GM18909 (cell line): Measurements from ENCODE around the gene RASL11A.
"Not testable (repeated sequence)": the region's sequence is repeated elsewhere in the genome, so short reads cannot be mapped to it uniquely, and the experiment has no call there.

Experiments used
- ATAC-seq: cut with Tn5 transposase; IDR thresholded peaks from one replicate; pipeline ENCODE4 v1.9.1; 2021; ENCODE audit warnings: mild to moderate bottlenecking; ENCODE audit not compliant: unreplicated experiment, poor library complexity

The RASL11A gene

DNA sequence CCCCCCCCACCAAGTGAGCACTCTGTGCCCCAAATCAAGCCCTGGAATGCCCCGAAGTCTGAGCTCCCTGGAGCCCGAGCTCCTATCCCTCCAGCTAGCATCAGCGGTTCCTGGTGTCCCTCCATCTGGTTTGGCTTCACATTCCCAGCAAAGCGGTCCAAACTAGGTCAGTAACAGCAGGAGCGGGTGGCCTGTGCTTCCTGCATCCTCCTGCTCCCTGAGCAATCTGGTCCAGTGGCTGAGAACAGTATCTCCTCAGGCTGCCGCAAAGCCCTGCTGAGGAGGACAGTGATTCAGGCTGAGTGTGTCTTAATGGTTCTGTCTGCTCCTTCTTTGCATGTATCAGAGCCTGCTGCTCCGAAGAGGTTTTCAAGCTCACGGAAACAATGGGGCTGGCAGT, 25.9 kb downstream of the RASL11A start:
- no peak for ATAC-seq

DNA sequence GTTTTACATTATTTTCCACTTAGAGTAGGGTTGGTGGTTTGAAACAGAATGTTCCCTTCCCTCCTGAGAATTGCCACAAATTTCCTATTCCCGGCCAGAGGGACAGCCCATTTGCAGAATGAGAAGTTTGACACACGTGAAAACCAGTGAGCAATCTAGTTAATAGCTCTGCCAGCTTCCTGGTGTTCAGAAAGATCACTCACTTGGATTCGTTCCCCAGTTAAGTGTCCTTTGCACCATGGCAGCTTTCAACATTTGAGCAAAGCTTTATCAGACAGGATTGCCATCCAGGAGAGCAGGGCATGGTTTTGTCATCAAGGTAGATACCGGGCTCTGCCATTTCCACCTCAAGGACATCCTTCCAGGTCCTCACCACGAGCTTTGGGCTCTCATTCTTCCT, 28.2 kb downstream of the RASL11A start:
- no peak for ATAC-seq

DNA sequence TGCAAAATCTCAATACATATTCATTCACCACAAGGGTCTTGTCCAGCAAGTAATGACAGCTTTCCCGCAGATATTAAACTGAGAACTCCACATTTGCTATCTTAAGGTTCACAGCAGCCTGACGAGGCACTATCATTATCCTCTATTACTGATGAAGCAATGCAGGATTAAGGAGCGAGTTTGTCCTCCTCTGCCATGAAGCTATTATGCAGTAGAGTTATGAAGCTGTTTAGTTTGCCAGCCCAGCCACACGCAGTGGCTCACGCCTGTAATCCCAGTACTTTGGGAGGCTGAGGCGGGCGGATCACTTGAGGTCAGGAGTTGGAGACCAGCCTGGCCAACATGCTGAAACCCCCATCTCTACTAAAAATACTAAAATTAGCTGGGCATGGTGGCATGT, 29.8 kb downstream of the RASL11A start:
- ATAC-seq, result not testable (repeated sequence)

DNA sequence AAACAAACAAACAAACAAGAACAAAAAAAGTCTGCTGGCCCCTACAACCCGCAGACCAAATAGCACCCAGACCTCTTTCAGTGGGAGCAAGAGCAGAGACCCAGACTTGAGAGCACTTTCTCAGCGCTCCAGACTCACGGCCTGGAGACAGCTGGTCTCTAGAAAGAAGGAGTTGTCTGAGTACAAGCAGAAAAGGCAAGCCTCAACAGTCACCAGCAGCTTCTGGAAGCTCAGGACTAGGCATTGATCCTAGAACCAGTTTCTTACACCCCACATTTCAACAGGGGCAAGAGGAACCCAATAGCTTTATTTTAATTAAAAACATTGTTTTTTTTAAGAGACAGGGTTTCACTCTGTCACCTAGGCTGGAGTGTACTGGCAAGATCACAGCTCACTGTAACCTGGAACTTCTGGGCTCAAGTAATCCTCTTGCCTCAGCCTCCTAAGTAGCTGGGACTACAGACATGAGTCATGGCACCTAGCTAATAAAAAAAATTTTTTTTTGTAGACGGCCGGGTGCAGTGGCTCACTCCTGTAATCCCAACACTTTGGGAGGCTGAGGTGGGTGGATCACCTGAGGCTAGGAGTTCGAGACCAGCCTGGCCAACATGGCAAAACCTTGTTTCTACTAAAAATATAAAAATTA, 30.4 kb downstream of the RASL11A start:
- ATAC-seq, result no peak

DNA sequence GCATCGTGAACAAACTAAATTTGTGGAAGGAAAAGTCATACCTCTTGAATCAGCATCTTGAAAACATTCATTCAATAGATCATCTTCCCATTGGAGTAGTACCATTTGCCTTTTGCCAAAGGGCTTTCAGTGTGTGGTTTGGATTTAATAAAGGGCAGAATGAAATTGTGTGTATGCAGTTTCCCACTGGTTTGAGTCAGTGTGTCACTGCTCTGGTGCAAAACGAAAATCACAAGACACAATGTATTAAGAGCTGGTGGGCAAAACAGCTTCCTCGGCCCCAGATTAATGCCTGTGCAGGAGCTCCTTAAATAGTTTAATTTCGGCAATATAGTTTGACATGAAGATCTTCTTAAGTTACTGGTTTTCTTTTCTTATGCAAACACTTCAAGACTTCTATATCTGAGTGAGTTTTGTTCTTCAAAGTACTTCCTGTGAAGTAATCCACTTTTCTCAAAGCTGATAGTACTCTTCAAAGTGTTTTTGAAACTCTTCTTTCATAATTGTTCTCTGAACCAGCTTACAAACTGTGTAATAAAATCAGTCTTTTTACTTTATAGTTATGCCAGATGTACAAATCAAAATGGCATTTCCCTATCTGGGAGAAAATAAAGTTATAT, 32.1 kb downstream of the RASL11A start:
- no peak for ATAC-seq

DNA sequence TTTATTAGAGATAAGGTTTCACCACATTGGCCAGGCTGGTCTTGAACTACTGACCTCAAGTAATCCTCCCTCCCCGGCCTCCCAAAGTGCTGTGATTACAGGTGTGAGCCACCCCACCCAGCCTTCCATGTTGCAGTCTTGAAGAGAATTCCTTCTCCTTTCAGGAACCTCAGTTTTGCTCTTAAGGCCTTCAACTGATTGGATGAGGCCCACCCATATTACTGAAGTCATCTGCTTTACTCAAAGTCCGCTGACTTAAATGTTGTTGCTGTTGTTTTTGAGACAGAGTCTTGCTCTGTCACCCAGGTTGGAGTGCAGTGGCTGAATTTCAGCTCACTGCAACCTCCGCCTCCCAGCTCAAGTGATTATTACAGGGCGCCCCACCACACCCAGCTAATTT, 33.5 kb downstream of the RASL11A start:
- ATAC-seq, result no peak

DNA sequence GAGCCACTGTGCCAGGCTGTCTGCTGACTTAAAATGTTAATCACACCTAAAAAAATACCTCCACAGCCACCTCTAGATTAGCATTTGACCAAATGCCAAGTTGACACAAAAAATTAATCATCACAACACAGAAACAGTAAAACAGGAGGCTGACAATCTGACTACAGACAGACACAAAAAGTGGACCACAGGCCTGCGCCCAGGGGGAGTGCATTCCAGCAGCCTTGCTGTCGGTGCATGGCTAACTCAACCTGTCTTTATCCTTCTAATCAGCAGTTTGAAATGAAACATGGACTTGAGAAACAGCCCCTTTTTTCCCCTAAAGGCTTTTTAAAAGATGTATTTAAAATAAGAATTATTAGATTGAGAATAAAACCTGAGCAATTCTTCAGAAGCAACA, 34.0 kb downstream of the RASL11A start:
- no peak for ATAC-seq

DNA sequence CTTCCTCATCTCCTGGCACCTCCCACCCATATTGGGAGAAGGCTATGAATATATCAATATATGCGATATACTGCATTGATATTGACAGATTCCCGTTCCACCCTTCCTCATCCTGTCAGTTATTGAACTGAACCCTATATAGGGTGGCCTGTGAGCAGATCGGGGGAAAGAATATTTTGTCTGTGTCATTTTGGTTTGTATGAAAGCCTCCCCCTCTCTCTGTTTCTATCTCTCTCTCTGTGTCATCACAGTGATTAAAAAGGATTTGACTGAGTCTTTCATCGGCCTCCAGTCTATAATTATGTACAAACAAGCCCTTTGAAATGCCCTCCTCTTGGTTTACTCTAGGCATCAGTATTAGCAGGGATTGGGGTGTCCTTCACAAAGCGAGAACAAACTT, 35.7 kb downstream of the RASL11A start:
- ATAC-seq, result no peak

DNA sequence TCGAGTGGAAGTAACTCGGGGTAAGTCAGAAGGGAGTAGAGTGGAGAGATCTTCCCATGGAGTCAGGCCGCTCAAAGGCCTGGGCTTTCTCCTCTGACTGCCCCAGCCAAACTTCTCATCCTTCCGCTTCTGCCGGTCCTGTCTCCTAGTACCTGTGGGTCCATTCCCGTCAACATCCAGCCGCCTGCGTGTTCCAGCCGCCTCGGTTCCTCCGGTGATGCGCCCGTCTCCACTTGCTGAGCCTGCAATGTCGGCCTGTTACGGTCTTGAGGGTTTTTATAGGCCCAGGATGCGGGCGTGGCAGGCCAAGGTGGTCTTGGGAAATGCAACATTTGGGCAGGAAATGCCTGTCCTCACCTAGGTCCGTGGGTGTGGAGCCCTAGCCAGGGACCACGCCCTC, 38.3 kb downstream of the RASL11A start:
- ATAC-seq, result no peak

DNA sequence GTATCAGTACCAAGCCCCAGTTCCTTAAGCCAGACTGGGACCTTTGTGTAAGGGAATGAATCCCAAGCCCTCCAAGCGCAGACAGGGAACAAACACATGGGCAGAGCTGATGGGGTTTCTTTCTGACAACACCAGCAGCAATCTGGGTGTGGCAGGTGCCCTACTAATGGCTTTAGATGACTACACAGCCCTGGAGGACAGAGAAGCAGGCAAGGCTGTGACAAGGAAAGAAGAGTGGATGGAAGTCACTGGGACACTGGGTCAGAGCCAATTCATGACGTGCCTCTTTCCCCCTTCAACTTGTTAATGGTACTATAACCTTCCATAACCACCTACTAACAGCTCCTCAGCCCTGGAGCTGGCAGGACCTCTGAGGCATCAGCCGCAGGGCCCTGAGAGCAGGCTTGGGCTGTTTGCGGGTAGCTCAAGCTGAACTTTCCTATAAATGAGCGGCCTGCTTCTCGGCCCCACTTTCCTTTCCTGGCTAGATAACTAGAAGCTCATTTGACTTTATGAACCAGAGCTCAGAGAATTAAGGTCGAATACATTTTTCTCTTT, 38.9 kb downstream of the RASL11A start:
- no peak for ATAC-seq

DNA sequence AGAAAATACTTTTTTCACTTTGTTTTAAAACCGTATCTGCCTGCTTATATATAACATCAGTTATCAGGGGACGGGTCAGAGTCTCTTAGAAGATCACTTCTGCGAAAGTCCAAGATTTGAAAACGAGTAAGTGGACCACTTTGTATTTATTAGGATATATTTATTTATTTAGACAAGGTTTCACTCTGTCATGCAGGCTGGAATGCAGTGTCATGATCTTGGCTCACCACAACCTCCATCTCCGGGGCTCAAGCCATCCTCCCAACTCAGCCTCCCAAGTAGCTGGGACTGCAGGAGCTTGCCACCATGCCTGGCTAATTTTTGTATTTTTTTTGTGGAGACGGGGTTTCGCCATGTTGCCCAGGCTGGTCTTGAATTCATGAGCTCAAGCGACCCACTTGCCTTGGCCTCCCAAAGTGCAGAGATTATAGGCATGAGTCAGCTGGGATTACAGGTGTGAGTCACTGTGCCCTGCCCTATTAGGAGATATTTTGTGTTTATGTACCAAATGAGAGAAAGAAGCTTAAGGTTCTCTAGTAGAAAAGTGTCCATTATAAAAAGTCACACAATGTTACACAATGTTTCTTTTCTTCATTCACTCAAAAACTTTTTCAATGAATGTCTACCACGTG, 39.5 kb downstream of the RASL11A start:
- ATAC-seq, result no peak

DNA sequence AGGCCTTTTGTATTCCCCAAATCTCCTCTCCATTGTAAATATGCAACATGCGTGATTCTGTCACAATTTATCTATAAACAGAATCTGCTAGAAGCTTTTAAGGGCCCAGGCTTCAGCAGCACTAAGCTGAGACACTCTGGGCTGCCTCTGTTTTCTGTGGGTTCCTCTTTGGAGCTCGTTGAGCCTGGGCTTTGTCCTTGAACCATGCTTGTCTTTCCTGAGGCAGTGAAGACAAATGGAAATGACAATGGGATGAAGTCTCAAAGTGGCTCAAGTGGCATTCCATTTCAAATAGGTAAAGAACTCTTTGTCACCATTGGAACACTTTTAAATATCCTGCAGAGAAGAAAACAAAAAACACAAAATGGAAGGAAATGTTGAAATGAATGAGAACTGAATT, 40.3 kb downstream of the RASL11A start:
- no peak for ATAC-seq

DNA sequence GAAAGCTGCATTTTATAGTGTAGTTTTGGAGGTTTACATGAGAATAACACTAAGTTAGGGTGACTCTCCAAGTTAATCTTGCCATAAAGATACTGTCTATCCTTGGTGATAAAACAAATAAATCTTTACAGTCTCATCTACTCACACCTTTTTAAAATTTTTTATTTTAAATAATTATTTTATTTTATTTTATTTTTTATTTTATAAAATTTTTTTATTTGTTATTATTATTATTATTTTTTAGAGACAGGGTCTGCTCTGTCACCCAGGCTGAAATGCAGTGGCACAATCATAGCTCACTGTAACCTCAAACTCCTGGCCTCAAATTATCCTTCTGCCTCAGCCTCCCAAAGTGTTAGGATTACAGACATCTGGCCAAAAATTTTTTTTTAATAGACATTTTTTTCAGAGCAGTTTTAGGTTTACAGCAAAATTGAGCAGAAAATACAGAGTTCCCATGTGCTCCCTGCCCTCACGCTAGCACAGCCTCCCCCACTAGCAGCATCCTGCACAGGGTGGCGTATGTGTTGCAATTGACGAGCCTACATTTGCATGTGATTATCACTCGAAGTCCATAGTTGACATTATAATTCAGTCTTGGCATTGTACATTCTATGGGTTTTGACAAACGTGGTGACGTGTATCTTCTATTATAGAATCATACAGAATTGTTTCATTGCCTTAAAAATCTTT, 41.0 kb downstream of the RASL11A start:
- ATAC-seq, result no peak

DNA sequence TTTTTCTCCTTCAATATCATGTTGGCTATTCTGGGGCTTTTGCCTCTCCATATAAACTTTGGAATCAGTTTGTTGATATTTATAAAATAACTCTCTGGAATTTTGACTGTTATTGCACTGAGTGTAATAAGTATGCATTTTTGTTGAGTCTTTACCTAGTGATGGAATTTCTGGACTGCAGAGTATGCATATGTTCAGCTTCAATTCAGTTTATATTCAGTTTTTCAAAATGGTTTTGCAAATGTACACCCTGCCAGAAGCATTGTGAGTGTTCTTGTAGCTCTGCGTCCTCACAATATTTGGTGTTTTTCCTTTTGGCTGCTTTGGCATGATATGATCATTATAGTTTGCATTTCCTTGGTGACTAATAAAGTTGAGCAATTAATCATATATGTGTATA, 43.1 kb downstream of the RASL11A start:
- no peak for ATAC-seq

DNA sequence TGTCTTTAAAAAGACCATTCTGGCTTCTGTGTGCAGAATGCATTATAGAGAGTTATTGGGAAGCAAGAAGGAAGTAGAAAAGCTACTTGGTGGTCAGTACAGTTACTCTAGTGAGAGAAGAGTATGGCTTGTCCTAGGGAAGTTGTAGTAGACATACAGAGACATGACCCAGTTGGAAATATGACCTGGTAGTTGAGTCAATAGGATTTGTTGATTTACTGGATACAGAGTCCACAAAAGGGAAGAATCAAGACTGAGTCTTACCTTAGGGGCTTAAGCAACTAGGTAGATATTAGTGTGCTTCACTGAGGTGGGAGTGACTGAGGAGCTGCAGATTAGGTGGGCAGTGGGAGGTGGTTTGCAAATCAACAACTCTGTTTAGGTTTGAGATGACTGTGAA, 48.8 kb downstream of the RASL11A start:
- no peak for ATAC-seq

DNA sequence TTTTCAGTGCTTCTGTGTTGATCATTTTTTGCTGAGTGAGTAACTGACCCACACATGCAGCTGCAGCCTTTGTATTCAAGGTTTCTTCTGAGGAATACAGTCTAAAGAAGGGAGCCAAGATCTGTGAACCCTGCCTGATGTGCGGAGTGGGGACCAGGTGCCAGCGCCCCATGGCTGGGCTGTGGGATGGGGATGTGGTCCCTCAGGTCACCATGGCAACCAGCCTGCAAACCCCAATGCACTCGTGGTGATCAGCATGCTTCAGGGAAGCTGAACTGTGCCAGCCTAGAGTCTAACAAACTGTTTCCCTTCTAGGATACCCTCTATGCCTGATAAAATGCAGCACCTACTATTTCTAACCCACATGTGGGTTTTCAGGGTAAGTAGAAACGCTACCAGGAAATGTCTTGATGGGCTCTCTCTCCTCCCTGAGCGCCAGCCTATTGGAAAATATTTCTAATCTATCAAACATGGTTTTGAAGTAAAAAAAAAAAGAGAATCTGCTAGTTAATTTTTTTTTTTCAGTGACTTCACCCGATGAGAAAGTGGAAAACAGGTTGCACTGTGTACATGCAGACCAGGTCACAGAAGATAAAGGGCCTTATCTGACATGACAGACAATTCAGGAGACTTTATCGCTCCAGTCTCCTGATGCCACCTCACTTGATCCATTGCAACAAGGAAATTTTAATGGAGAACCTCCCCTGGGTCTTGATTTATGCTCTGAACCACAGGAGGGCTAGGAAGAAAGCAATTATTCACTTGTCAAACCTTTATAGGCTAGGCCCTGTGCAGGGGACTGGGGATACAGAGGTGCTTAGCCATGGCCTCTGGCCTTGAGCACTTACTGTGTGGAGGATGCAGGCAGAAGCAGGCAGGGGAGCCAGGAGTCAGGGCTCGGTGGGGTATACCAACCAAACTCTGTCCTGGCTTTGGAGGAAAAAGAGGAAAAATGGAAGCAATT, 51.1 kb downstream of the RASL11A start:
- ATAC-seq, result no peak

DNA sequence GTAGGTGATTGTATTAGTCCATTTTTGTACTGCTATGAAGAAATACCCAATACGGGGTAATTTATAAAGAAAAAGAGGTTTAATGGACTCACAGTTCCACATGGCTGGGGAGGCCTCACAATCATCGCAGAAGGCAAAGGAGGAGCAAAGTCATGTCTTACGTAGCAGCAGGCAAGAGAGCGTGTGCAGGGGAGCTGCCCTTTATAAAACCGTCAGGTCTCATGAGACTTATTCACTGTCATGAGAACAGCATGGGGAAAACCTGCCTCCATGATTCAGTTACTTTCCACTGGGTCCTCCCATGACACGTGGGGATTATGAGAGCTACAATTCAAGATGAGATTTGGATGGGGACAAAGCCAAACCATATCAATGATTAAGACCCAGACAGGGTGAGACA, 51.8 kb downstream of the RASL11A start:
- not testable (repeated sequence) for ATAC-seq
